VCaP (cell line): ENCODE data around the gene HSBP1L1.
"Not testable (repeated sequence)": the region's sequence is repeated elsewhere in the genome, so short reads cannot be mapped to it uniquely, and the experiment has no call there.

Source experiments
- H3K27ac ChIP-seq: fragments of 450-650 bp; 2 replicates; pipeline ENCODE4 v1.5.1; 2017
- CTCF ChIP-seq: fragments of 450-650 bp; conservative IDR thresholded peaks from 2 replicates; pipeline ENCODE4 v1.5.1; 2017; ENCODE audit warnings: mild to moderate bottlenecking, moderate library complexity

The HSBP1L1 gene

GRCh38 chr18:80004600-80005342 is 40.3 kb downstream of the HSBP1L1 start:
- H3K27ac ChIP-seq, result no peak overlapping the region
- TF ChIP-seq CTCF, result no peak

- H3K27ac ChIP-seq, result no peak overlapping the region
- no peak for TF ChIP-seq CTCF
Observed at GRCh38 chr18:80006724-80007123, 42.3 kb downstream of the HSBP1L1 start.

GRCh38 chr18:80009661-80010550 is 45.5 kb downstream of the HSBP1L1 start:
- no peak overlapping the region for H3K27ac ChIP-seq
- TF ChIP-seq CTCF, result no peak

GRCh38 chr18:80010551-80010906 is 46.1 kb downstream of the HSBP1L1 start:
- TF ChIP-seq CTCF, result no peak
- H3K27ac ChIP-seq, result no peak overlapping the region

GRCh38 chr18:80011496-80012137 is 47.2 kb downstream of the HSBP1L1 start:
- H3K27ac ChIP-seq, result not testable (repeated sequence)

GRCh38 chr18:80012714-80013113 is 48.3 kb downstream of the HSBP1L1 start:
- no peak for TF ChIP-seq CTCF
- H3K27ac ChIP-seq, result no peak overlapping the region
